ENCODE results near the gene ACTG1.

The ACTG1 gene

GRCh38 chr17:81524865-81525159 is 12.2 kb upstream of the ACTG1 start:
- H3K27ac ChIP-seq: no peak overlapping the region
- in situ Hi-C loops (cut with HindIII; ENCODE audit: low pct_ligation_motif_present, low sequenced_read_pairs): no loop called here
- peaks cover 4% of the 10 kb centered on the region for H3K27me3 ChIP-seq (replicated peaks)

DNA sequence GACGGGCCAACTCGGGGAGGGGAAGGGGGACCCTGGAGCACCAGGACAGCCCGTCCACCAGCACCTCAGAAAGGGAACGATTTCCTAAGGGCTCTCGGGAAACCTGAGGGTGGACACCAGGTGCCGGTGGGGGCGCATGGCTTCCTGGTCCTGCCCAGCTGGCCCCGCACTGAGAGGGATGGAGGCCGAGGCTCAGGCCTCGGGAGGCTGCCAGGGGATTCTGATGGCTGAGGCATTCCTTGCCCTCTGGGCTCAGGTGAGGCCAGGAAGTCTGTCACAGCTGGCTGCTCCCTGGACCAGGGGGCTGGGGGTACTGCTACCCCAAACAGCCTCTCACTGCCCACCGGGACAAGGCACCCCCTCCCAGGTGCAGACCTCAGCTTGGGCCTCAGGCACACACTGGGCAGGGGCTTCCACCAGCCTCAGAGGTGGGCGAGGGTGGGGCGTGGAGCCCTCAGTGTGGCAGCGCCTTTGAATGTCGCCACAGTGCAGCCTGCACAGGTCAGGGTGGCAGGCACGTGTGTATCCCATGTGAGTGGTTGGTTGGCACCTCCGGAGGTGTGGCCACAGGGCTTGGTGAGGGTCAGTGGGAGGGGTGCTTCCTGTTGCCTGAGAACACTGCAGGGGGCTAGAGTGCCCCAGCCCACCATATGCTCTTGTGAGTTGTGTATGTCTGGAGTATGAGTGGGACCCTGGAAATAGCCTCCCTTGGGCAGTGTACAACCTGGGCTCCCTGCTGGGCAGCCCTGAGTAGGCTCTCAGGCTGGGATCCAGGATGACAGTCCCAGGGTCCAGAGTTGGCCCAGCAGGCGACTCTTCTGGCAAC is 11.7 kb upstream of the ACTG1 start:
- Histone ChIP-seq H3K27me3 (replicated peaks) (peaks cover 4% of the 10 kb centered on the region), H3K36me3 (replicated peaks) (no peaks in the 10 kb centered on the region), H3K27ac (no peak overlapping the region), H3K4me3 (ENCODE audit: low read depth, low read length) (no peak overlapping the region)
- no peak for DNase-seq
- TF ChIP-seq CTCF (IDR thresholded peaks at IDR 0.05; ENCODE audit: low read depth, low read length, missing control alignments): no peak
- in situ Hi-C loops (cut with HindIII; ENCODE audit: low pct_ligation_motif_present, low sequenced_read_pairs): no loop called here

More at GRCh38 chr17:81524865-81525159, 12.2 kb upstream of the ACTG1 start:
- H3K36me3 ChIP-seq (replicated peaks): no peaks in the 10 kb centered on the region
- TF ChIP-seq CTCF (IDR thresholded peaks at IDR 0.05; ENCODE audit: low read depth, low read length, missing control alignments): no peak
- no peak for DNase-seq
- H3K4me3 ChIP-seq (ENCODE audit: low read depth, low read length): no peak overlapping the region

DNA sequence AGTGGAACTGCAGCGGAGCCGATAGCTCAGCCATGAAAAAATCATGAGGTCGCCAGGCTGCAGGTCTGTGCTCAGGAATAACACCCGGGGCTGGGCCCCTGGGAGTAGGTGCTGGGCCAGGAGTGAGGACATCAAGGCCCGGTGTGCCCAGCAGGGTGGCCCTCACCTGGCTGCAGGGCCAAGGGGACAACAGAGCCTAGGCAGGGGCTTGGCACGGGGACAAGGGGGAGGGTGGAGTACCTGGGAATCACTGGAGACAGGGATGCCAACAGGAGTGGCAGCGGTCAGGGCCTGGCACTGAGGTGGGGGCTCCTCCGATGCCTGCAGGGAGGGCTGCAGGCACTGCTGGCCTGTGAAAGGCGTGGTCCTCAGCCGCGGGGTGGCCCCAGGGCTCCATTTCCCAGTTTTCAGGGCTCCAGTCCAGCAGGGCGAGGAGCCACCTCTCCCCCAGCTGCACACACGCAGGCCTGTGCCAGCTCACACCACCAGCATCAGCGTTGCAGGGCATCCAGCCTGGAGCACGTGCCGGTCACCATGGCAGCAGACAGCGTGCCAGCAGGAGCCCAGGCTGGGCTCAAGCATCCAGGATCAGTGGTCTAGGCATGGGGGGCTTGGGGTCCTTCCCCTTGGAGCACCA is 10.9 kb upstream of the ACTG1 start:
- H3K36me3 ChIP-seq (replicated peaks): no peaks in the 10 kb centered on the region
- H3K27me3 ChIP-seq (replicated peaks): no peaks in the 10 kb centered on the region
- no peak overlapping the region for H3K27ac ChIP-seq
- in situ Hi-C loops (cut with HindIII; ENCODE audit: low pct_ligation_motif_present, low sequenced_read_pairs): no loop called here
- TF ChIP-seq CTCF (IDR thresholded peaks at IDR 0.05; ENCODE audit: low read depth, low read length, missing control alignments): no peak
- no peak for DNase-seq
- H3K4me3 ChIP-seq (ENCODE audit: low read depth, low read length): no peak overlapping the region

- H3K4me3 ChIP-seq (ENCODE audit: low read depth, low read length): no peak overlapping the region
- TF ChIP-seq CTCF (IDR thresholded peaks at IDR 0.05; ENCODE audit: low read depth, low read length, missing control alignments): peak; percentile 66
- H3K27ac ChIP-seq: no peak overlapping the region
- in situ Hi-C loops (cut with HindIII; ENCODE audit: low pct_ligation_motif_present, low sequenced_read_pairs): no loop called here
- H3K27me3 ChIP-seq (replicated peaks): no peaks in the 10 kb centered on the region
- no peaks in the 10 kb centered on the region for H3K36me3 ChIP-seq (replicated peaks)
- no peak for DNase-seq
Measured at GRCh38 chr17:81522491-81523401, 10.1 kb upstream of the ACTG1 start.

- in situ Hi-C loops (cut with HindIII; ENCODE audit: low pct_ligation_motif_present, low sequenced_read_pairs): no loop called here
- Histone ChIP-seq H3K27me3 (replicated peaks) (no peaks in the 10 kb centered on the region), H3K27ac (no peak overlapping the region), H3K36me3 (replicated peaks) (no peaks in the 10 kb centered on the region), H3K4me3 (ENCODE audit: low read depth, low read length) (no peak overlapping the region)
- DNase-seq: no peak
- no peak for TF ChIP-seq CTCF (IDR thresholded peaks at IDR 0.05; ENCODE audit: low read depth, low read length, missing control alignments)
Measured at GRCh38 chr17:81520021-81520901, 7.7 kb upstream of the ACTG1 start.
